ENCODE measurements around the gene PHACTR3.

DNA sequence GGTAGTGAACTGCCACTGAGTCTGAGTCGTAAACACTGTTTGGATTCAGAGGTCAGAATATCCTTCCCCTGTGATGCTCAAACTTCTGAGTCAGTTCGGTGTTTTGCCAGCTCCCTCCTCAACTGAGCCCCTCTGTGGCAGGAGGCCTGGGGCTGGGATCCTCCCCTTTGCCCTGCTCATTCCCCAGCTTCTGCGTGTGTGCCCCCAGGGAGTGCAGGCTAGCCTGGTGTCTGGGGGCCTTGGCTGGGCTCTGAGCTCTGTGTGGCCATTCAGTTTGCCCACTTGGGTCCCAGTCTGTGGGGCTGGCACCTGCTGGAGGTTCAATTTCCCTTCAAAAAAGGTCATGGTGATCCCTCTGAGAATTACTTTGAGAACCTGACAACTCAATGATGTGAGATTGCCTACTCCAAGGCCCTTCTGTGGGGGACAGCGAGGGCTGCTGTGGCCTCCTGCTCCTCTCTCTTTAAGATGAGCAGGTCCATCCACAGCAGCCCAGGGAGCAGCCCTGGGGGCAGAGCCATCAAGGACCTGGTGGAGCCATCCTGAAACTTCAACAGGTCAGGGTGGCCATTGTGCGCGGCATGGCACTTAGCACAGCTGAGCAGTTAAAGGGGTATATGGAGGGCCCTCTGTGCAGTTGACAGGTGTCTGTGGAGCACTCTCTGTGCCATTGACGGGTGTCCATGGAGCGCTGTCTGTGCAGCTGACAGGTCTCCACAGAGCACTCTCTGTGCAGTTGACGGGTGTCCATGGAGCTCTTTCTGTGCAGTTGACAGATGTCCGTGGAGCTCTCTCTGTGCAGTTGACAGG is 181.9 kb downstream of the PHACTR3 start:
- TF ChIP-seq, protein P1, sequence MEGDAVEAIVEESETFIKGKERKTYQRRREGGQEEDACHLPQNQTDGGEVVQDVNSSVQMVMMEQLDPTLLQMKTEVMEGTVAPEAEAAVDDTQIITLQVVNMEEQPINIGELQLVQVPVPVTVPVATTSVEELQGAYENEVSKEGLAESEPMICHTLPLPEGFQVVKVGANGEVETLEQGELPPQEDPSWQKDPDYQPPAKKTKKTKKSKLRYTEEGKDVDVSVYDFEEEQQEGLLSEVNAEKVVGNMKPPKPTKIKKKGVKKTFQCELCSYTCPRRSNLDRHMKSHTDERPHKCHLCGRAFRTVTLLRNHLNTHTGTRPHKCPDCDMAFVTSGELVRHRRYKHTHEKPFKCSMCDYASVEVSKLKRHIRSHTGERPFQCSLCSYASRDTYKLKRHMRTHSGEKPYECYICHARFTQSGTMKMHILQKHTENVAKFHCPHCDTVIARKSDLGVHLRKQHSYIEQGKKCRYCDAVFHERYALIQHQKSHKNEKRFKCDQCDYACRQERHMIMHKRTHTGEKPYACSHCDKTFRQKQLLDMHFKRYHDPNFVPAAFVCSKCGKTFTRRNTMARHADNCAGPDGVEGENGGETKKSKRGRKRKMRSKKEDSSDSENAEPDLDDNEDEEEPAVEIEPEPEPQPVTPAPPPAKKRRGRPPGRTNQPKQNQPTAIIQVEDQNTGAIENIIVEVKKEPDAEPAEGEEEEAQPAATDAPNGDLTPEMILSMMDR (IDR thresholded peaks at IDR 0.05) = no peak
- TF ChIP-seq ZFX (IDR thresholded peaks at IDR 0.05; ENCODE audit: borderline replicate concordance) = no peak
